Fibroblast of the aortic adventitia (primary cell): ENCODE results near the gene PTPN14. TPM values are rescaled to one million over a fixed set of nuclear protein-coding genes. Genes with fewer than 3 reads are reported as not detected.

Experiments
- DNase-seq: peaks from one replicate; pipeline ENCODE4 v3.0.0-alpha.2; 2010; ENCODE audit warnings: low read depth
- H3K4me3 ChIP-seq: 2 replicates; pipeline ENCODE4 v1.5.1; 2011; ENCODE audit warnings: low read depth, mild to moderate bottlenecking, control low read depth, low read length, moderate library complexity
- CTCF ChIP-seq: IDR thresholded peaks from 2 replicates; pipeline ENCODE4 v1.5.1; 2011; ENCODE audit warnings: mild to moderate bottlenecking, low read length, control low read depth, inconsistent platforms; ENCODE audit not compliant: insufficient read depth
- total RNA-seq: library from RNA; depleted of rRNA; stranded (reverse); fragments of >200 nt; gene quantifications from 2 replicates; pipeline ENCODE4 v1.2.3, GENCODE V29; 2012; ENCODE audit warnings: low replicate concordance

PTPN14 gene
- total RNA-seq, 1 donor, result 46.6 TPM

- TF ChIP-seq CTCF, result no peak
- DNase-seq, result no peak
- H3K4me3 ChIP-seq, result no peak overlapping the region
These were observed 23.4 kb upstream of the PTPN14 start for GRCh38 chr1:214574598-214575411.

- no peak for TF ChIP-seq CTCF
- no peak for DNase-seq
- no peak overlapping the region for H3K4me3 ChIP-seq
These were observed 22.2 kb upstream of the PTPN14 start for GRCh38 chr1:214573386-214574318.

- no peak for TF ChIP-seq CTCF
- DNase-seq, result no peak
- H3K4me3 ChIP-seq, result no peak overlapping the region
These were observed 19.9 kb upstream of the PTPN14 start for GRCh38 chr1:214571281-214571680.

- peak; percentile 78 for DNase-seq
- TF ChIP-seq CTCF, result no peak
- H3K4me3 ChIP-seq, result no peak overlapping the region
These were observed 19.0 kb upstream of the PTPN14 start for GRCh38 chr1:214570442-214570841.

GRCh38 chr1:214569357-214570004, 18.1 kb upstream of the PTPN14 start:
- no peak for TF ChIP-seq CTCF
- peak; percentile 71 for DNase-seq
- H3K4me3 ChIP-seq, result no peak overlapping the region

- DNase-seq, result peak; percentile 79
- TF ChIP-seq CTCF, result no peak
These were observed 16.9 kb upstream of the PTPN14 start for GRCh38 chr1:214568328-214568727.

More at GRCh38 chr1:214568328-214568727, 16.9 kb upstream of the PTPN14 start:
- H3K4me3 ChIP-seq, result no peak overlapping the region
